Caco-2 (cell line): ENCODE data around the gene NUDT1. TPM values are rescaled to one million over a fixed set of nuclear protein-coding genes. Genes with fewer than 3 reads are reported as not detected.
A peak's percentile ranks its signal among the peaks of the same experiment; 100 is the strongest.

Source experiments
- BruUV-seq: library from RNA; stranded (reverse); fragments of 400-500 nt; replicated peaks from 2 replicates; lab custom pipeline; 2021; lab: Mats Ljungman, UMichigan
- CTCF ChIA-PET: fragments of 300-600 bp; sonication (Branson Sonifier 250); formaldehyde crosslinking; loops from one replicate; lab custom pipeline; 2022; ENCODE audit warnings: antibody characterized with exemption; lab: Charles Lee
- POLR2A ChIA-PET: fragments of 300-600 bp; sonication (Branson Sonifier 250); formaldehyde crosslinking; loops from one replicate; lab custom pipeline; 2022; ENCODE audit warnings: antibody characterized with exemption; lab: Charles Lee
- DNase-seq, 2 experiments: peaks; one replicate each; pipeline versions ENCODE4 v3.0.0 to v3.0.0-alpha.2; 2020 to 2022
- H3K27me3 ChIP-seq: replicated peaks from 2 replicates; pipeline ENCODE4 v1.6.0; 2011; ENCODE audit warnings: low read length; ENCODE audit not compliant: control insufficient read depth, insufficient read depth
- H3K36me3 ChIP-seq: 2 replicates; pipeline ENCODE4 v1.5.1; 2011; ENCODE audit warnings: low read length; ENCODE audit not compliant: control insufficient read depth, insufficient read depth
- H3K4me1 ChIP-seq: fragments of 250-450 bp; sonication (Bioruptor Pico); 2 replicates; pipeline ENCODE4 v1.5.1; 2020; ENCODE audit warnings: mild to moderate bottlenecking
- H3K4me3 ChIP-seq: 2 replicates; pipeline ENCODE4 v1.5.1; 2011; ENCODE audit warnings: low read depth, mild to moderate bottlenecking, control low read depth, low read length
- H3K9me3 ChIP-seq: fragments of 250-450 bp; sonication (Bioruptor Pico); 2 replicates; pipeline ENCODE4 v1.5.1; 2020; ENCODE audit warnings: mild to moderate bottlenecking, moderate library complexity
- H3K27ac Mint-ChIP-seq: one replicate; pipeline ENCODE4 v1.8.0; 2022; ENCODE audit warnings: mixed read lengths; ENCODE audit not compliant: unreplicated experiment
- H3K27me3 Mint-ChIP-seq: one replicate; pipeline ENCODE4 v1.8.0; 2022; ENCODE audit warnings: mixed read lengths; ENCODE audit not compliant: insufficient read depth, unreplicated experiment
- H3K36me3 Mint-ChIP-seq: one replicate; pipeline ENCODE4 v1.8.0; 2022; ENCODE audit warnings: mild to moderate bottlenecking, mixed read lengths; ENCODE audit not compliant: insufficient read depth, unreplicated experiment
- H3K4me1 Mint-ChIP-seq: one replicate; pipeline ENCODE4 v1.8.0; 2022; ENCODE audit warnings: low read depth, mixed read lengths; ENCODE audit not compliant: unreplicated experiment
- H3K4me3 Mint-ChIP-seq: one replicate; pipeline ENCODE4 v1.8.0; 2022; ENCODE audit warnings: mild to moderate bottlenecking, moderate library complexity, mixed read lengths; ENCODE audit not compliant: unreplicated experiment
- H3K9me3 Mint-ChIP-seq: one replicate; pipeline ENCODE4 v1.8.0; 2022; ENCODE audit warnings: mixed read lengths; ENCODE audit not compliant: unreplicated experiment
- intact Hi-C: fragments of 100-400 bp; cut with micrococcal nuclease; formaldehyde crosslinking; loops from one replicate; pipeline ENCODE4 v1.10.0; 2022; ENCODE audit not compliant: unreplicated experiment
- total RNA-seq: library from RNA; stranded (reverse); gene quantifications from 2 replicates; pipeline ENCODE4 v1.2.3, GENCODE V29; 2022
- TF ChIP-seq, protein P1 (sequence below), 2 experiments: fragments of 200-600 bp in 1 of 2; IDR thresholded peaks; 1 replicate in 1 of 2; 2 replicates in 1 of 2; pipeline versions ENCODE4 v1.5.1 to v1.8.0; 2011 to 2022; ENCODE audit warnings: antibody characterized with exemption in 1 of 2, control low read depth in 1 of 2, inconsistent platforms in 1 of 2, low read depth in 1 of 2, low read length in 1 of 2, mild to moderate bottlenecking in 1 of 2, moderate library complexity in 1 of 2; ENCODE audit not compliant: insufficient read depth in 1 of 2, severe bottlenecking in 1 of 2, unreplicated experiment in 1 of 2

The NUDT1 gene
- total RNA-seq, 1 experiment from 2014 or later, result 42.8 TPM

DNA sequence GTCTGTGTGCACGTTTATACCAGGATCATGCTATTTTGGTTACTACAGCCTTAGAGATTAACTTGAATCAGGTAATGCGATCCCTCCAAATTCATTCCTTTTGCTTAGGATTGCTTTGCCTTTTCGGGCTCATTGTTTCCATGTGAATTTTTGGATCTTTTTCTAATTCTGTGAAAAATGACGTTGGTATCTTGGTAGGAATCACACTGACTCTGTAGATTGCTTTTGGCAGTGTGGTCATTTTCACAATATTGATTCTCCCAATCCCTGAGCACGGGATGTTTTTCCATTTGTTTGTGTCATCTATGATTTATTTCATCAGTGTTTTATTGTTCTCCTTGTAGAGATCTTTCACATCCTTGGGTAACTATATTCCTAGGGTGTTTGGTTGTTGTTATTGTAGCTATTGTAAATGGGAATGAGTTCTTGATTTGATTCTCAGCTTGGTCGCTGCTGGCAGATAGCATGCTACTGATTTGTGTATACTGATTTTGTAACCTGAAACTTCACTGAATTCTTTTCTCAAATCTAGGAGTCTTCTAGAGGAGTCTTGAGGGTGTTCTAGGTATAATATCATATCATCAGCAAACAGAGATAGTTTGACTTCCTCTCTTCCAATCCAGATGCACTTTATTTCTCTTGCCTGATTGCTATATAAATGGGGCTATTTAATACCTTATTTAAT is 54.1 kb downstream of the NUDT1 start:
- no peaks in the 10 kb centered on the region for H3K4me1 Mint-ChIP-seq
- no peak overlapping the region for H3K4me3 ChIP-seq

DNA sequence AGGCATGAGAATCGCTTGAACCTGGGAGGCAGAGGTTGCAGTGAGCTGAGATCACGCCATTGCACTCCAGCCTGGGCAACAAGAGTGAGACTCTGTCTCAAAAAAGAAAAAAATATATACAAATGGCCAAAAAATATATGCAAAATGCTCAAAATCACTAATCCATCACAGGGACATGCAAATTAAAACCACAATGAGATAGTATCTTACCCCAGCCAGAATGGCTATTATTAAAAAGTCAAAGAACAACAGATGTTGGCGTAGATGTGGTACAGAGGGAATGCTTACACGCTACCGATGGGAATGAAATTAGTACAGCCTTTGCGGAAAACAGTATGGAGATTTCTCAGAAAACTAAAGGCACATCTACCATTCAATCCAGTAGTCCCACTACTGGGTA is 54.8 kb downstream of the NUDT1 start:
- no peak for DNase-seq
- H3K36me3 ChIP-seq, result no peaks in the 10 kb centered on the region
- H3K9me3 Mint-ChIP-seq, result no peaks in the 10 kb centered on the region
- no peaks in the 10 kb centered on the region for H3K9me3 ChIP-seq
- H3K27me3 Mint-ChIP-seq, result no peaks in the 10 kb centered on the region
- no peaks in the 10 kb centered on the region for H3K4me1 Mint-ChIP-seq
- H3K4me3 ChIP-seq, result no peak overlapping the region
- H3K4me1 ChIP-seq, result no peaks in the 10 kb centered on the region
- no peak overlapping the region for H3K27ac Mint-ChIP-seq
- H3K27me3 ChIP-seq, result no peaks in the 10 kb centered on the region
- TF ChIP-seq, protein P1, sequence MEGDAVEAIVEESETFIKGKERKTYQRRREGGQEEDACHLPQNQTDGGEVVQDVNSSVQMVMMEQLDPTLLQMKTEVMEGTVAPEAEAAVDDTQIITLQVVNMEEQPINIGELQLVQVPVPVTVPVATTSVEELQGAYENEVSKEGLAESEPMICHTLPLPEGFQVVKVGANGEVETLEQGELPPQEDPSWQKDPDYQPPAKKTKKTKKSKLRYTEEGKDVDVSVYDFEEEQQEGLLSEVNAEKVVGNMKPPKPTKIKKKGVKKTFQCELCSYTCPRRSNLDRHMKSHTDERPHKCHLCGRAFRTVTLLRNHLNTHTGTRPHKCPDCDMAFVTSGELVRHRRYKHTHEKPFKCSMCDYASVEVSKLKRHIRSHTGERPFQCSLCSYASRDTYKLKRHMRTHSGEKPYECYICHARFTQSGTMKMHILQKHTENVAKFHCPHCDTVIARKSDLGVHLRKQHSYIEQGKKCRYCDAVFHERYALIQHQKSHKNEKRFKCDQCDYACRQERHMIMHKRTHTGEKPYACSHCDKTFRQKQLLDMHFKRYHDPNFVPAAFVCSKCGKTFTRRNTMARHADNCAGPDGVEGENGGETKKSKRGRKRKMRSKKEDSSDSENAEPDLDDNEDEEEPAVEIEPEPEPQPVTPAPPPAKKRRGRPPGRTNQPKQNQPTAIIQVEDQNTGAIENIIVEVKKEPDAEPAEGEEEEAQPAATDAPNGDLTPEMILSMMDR (IDR thresholded peaks at IDR 0.05; ENCODE audit: insufficient read depth in 1 of 2, low read depth in 1 of 2, low read length in 1 of 2, severe bottlenecking in 1 of 2, unreplicated experiment in 1 of 2), result no peak
- intact Hi-C loops, result no loop called here
- CTCF ChIA-PET, result no interaction called here
- POLR2A ChIA-PET, result no interaction called here
- BruUV-seq, result no TSS peak
- H3K36me3 Mint-ChIP-seq, result peaks cover 13% of the 10 kb centered on the region
- no peak overlapping the region for H3K4me3 Mint-ChIP-seq

More for the DNA sequence above, 54.1 kb downstream of the NUDT1 start:
- Mint-ChIP-seq H3K9me3 (no peaks in the 10 kb centered on the region), H3K27ac (no peak overlapping the region), H3K4me3 (no peak overlapping the region), H3K36me3 (peaks cover 11% of the 10 kb centered on the region), H3K27me3 (no peaks in the 10 kb centered on the region)
- Histone ChIP-seq H3K9me3 (no peaks in the 10 kb centered on the region), H3K36me3 (no peaks in the 10 kb centered on the region), H3K4me1 (no peaks in the 10 kb centered on the region), H3K27me3 (no peaks in the 10 kb centered on the region)
- intact Hi-C loops, result no loop called here
- TF ChIP-seq, protein P1 (IDR thresholded peaks at IDR 0.05; ENCODE audit: insufficient read depth in 1 of 2, low read depth in 1 of 2, low read length in 1 of 2, severe bottlenecking in 1 of 2, unreplicated experiment in 1 of 2), result no peak
- POLR2A ChIA-PET, result no interaction called here
- CTCF ChIA-PET, result no interaction called here
- TSS peak; percentile 25 for BruUV-seq
- no peak for DNase-seq

DNA sequence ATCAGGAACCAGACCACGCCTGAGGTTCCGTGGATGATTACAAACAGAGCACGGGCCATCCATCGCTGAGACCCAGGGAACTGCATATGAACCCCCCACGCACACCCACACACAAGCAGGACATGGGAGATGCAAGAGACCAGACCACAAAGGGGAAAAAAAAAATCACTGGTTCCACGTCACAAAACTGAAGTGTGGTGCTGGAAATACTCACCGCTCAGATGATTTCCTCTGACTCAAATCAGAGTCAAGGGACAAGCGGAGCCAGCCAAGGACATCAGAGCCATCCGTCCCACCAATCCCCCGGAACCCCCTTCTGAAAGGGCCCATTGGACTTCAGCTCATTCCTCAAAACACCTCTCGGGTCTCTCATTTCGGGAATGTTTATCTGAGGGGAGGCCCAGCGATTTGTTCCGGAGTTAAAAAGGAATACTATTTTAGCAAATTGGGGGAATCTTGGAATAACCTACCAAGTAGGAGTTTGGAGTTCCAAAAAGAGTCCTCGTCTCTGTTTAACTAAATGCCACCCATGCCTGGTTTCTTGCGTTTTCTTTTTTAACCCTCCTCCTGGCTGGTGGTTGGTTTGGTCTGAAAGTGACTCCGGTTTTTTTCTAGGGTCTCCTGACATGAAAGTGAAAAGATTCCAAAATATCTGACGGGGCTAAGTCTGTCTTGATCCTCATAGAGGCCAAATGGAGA is 57.3 kb downstream of the NUDT1 start:
- ChIA-PET CTCF (no interaction called here), POLR2A (no interaction called here)
- Mint-ChIP-seq H3K27ac (no peak overlapping the region), H3K27me3 (no peaks in the 10 kb centered on the region), H3K36me3 (peaks cover 12% of the 10 kb centered on the region), H3K4me3 (no peak overlapping the region), H3K4me1 (no peaks in the 10 kb centered on the region), H3K9me3 (no peaks in the 10 kb centered on the region)
- DNase-seq, result no peak
- Histone ChIP-seq H3K27me3 (no peaks in the 10 kb centered on the region), H3K4me3 (no peak overlapping the region), H3K4me1 (no peaks in the 10 kb centered on the region), H3K9me3 (no peaks in the 10 kb centered on the region), H3K36me3 (no peaks in the 10 kb centered on the region)
- TF ChIP-seq, protein P1 (IDR thresholded peaks at IDR 0.05; ENCODE audit: insufficient read depth in 1 of 2, low read depth in 1 of 2, low read length in 1 of 2, severe bottlenecking in 1 of 2, unreplicated experiment in 1 of 2), result no peak
- intact Hi-C loops, result no loop called here
- BruUV-seq, result no TSS peak
